Stimulated activated CD8-positive, alpha-beta memory T cell treated with anti-CD3 and anti-CD28 coated beads, Interleukin-15, amount 100 ng/mL, for 24 hours (primary cell): ENCODE results near the gene TOMM70.
"Not testable (repeated sequence)": the region's sequence is repeated elsewhere in the genome, so short reads cannot be mapped to it uniquely, and the experiment has no call there.

Experiments
- DNase-seq: peaks from one replicate; pipeline ENCODE4 v3.0.0-alpha.2; 2020; ENCODE audit warnings: low read depth

Gene TOMM70

GRCh38 chr3:100364421-100364820, 36.5 kb downstream of the TOMM70 start:
- DNase-seq = no peak

GRCh38 chr3:100361897-100362296, 39.0 kb downstream of the TOMM70 start:
- DNase-seq = no peak

- no peak for DNase-seq
Observed at GRCh38 chr3:100360757-100361496, 40.0 kb downstream of the TOMM70 start.

GRCh38 chr3:100359035-100359434, 41.9 kb downstream of the TOMM70 start:
- no peak for DNase-seq

- no peak for DNase-seq
Observed at GRCh38 chr3:100358413-100358812, 42.5 kb downstream of the TOMM70 start.

GRCh38 chr3:100354850-100355249, 46.0 kb downstream of the TOMM70 start:
- no peak for DNase-seq

GRCh38 chr3:100352296-100353231, 48.3 kb downstream of the TOMM70 start:
- DNase-seq = no peak

- not testable (repeated sequence) for DNase-seq
Observed at GRCh38 chr3:100351770-100352169, 49.1 kb downstream of the TOMM70 start.

- DNase-seq = no peak
Observed at GRCh38 chr3:100348727-100349126, 52.2 kb downstream of the TOMM70 start.

GRCh38 chr3:100340527-100340926, 60.4 kb downstream of the TOMM70 start:
- DNase-seq = no peak

- DNase-seq = no peak
Observed at GRCh38 chr3:100339786-100340185, 61.1 kb downstream of the TOMM70 start.

- DNase-seq = no peak
Observed at GRCh38 chr3:100338911-100339310, 62.0 kb downstream of the TOMM70 start.

GRCh38 chr3:100336229-100336628, 64.7 kb downstream of the TOMM70 start:
- not testable (repeated sequence) for DNase-seq

GRCh38 chr3:100335434-100335833, 65.5 kb downstream of the TOMM70 start:
- no peak for DNase-seq

GRCh38 chr3:100334488-100335351, 66.2 kb downstream of the TOMM70 start, which contains the start of gene NIT2:
Gene NIT2, plus strand, starts transcription at chr3:100334757. Its CDS starts 35 bp downstream, at chr3:100334792.
- peak; percentile 69 for DNase-seq

GRCh38 chr3:100333970-100334487, 66.9 kb downstream of the TOMM70 start:
- no peak for DNase-seq

- DNase-seq = no peak
Observed at GRCh38 chr3:100333051-100333450, 67.8 kb downstream of the TOMM70 start.

- DNase-seq = no peak
Observed at GRCh38 chr3:100331660-100332059, 69.2 kb downstream of the TOMM70 start.

GRCh38 chr3:100330651-100331050, 70.2 kb downstream of the TOMM70 start:
- DNase-seq = no peak

GRCh38 chr3:100329800-100330489, 70.9 kb downstream of the TOMM70 start:
- no peak for DNase-seq

- DNase-seq = not testable (repeated sequence)
Observed at GRCh38 chr3:100327377-100327776, 73.5 kb downstream of the TOMM70 start.
